ENCODE results near the gene WSB2.

Gene WSB2

DNA sequence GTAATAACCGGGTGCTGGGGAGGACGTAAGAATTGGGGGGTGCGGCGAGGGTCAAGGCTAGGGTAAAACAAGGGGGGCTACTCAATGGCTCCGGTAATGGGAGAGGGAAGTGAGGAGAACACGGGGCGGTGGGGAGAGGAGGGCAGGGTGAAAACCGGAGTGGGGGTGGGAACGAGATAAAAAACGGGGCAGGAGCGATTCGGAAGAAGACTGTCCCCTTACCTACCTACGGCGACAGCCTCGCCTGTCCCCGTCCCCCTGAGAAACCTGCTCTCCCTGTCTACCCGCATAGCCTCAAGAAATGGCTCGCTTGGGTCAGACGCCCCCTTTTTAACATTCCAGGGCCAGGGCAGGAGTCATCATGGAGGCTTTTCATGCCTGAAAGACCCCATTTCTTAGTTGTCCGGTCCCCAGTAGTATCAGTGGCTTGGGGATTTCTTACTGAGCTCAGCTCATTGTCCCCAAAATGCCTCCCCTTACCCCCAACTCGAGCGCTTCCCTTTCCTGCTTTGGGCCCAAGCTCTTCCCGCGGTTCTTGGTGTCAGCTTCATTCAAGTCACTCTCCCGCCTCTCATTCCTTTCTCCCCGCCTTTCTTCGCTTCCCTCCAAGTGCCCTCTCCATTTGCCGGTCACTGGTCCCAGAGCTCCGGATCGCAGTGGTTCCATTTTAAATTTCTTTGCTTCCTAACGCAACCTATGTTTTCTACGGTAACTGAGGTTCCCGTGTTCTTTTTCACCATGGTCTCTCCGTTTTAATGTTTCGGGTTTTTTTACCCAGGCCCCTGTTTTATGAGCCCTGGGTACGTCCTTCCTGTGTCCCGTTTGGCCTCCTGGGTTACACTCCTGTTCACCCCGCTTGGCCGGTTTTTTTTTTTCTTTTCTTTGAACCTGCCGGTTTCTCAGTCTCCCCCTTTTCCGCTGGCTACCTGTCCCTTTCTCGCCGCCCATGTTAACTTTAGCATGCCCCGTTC is 1.2 kb upstream of the WSB2 start:
- peak; percentile 78 for DNase-seq

GRCh38 chr12:118060301-118061010 is 523 bp downstream of the WSB2 start:
- peak; percentile 25 for DNase-seq

- DNase-seq: peak; percentile 57
These were observed 1.4 kb downstream of the WSB2 start for GRCh38 chr12:118059341-118060191.

DNA sequence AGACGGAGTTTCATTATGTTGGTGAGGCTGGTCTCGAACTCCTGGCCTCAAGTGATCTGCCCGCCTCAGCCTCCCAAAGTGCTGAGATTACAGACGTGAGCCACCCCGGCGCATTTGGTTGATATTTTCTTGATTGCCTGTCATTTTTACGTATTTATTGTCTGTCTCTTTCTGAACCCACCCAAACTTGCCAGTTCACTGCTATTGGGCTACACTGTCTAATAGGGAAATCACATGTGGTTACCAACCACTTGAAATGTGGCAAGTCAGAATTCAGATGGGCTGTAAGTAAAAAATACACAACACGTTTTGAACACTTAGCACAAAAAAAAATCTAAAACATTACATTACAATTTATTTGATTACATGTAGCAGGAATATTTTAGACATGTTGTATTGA is 2.1 kb downstream of the WSB2 start:
- no peak for DNase-seq

DNA sequence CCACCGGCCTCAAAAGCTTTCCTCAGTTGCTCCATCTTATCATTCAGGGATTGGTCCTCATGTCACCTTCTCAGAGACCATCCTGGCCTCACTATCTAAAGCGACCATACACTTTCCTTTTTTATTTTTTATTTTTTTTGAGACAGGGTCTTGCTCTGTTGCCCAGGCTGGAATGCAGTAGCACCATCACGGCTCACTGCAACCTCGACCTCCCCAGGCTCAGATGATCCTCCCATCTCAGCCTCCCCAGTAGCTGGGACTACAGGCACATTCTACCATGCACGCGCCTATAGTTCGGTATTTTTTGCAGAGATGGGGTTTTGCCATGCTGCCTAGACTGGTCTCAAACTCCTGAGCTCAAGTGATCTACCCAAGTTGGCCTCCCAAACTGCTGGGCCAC is 2.8 kb downstream of the WSB2 start:
- DNase-seq: no peak

DNA sequence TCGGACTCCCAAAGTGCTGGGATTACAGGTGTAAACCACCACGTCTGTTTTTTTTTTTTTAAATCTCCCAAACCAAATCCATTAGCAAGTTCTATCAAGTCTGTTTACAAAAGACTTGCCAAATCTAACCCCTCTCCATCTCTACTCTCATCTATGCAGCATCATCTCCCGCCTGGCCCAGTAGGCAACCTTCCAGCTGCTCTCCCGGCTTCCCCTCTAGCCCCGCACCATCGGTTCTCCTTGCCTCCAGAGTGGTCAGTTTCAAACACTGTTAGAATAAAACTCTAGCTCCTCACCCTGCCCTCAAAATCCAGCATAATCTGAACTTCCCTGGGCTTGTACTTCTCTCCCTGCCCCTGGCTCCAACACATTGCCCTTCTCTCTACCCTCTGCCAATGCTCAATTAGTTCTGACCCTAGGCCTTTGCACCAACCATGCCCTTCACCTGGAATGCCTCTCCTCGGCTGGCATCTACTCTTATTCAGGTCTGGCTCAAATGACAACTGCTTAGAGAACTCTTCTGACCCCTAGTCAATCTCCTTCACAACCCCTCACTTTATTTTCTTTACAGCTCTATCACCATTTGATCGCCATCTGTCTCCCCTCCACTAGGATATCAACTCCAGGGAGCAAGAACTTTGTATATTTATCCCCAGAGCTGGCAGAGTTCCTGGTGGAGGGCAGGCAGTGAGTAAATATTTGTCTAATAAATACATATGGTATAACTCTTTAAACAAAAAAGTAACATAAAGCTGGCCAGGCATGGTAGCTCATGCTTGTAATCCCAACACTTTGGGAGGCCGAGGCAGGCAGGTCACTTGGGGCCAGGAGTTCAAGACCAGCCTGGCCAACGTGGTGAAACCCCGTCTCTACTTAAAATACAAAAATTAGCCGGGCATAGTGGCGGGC is 4.9 kb downstream of the WSB2 start:
- no peak for DNase-seq

DNA sequence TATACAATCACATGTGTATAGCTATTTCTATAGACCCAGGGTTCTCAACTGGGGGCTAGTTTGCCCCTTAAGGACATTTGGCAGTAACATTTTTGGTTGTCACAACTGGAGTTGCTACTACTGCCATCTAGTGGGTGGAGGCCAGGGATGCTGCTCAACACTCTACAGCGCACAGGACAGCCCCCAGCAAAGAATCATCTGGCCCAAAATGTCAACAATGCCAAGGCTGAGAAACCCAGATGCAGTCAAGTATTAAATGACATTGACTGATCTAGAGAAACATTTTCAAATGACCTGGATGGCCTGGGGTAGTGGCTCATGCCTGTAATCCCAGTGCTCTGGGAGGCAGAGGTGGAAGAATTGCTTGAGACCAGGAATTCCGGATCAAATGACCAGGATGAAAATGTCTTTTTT is 5.8 kb downstream of the WSB2 start:
- DNase-seq: peak; percentile 55

DNA sequence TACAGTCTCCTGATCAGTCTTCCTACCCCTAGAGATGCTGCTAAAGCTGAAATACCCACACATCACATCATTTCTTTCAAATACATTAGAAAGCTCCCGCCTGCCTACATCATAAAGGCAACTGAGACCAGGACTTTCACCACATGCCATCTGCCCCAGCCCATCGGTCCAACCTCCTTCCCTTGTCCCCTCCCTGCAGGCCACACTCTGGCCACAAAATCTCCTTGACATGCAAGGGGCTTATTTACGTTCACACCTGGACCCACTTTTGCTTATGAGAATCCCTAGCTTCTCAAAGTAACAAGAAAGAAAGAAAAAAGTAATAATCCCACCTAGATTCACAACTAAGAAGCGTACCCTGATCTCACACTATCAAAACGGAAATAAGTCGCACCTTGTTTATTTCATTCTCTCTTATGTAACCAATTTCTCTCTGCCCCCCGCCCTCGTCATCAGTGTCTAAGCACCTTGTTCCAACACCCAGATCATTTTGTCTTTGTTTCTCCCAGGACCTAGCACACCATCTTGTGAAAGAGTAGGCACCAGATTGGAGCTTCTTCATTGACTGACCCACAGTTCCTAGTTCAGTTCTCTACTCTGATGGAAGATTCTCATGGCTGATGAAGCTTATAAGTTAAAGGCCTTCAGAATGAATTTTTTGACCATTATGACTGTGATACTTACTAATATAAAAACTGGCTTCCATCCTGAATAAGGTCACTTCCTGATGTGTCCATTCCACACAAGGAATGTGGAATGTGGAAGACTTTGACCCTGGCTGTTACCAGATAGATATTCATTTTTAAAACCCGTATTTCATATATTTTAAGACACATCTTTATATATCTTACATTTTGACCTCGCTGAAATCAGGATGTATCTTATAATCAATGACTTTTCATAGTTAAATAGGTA is 7.7 kb downstream of the WSB2 start:
- peak; percentile 75 for DNase-seq

GRCh38 chr12:118052324-118053070 is 8.5 kb downstream of the WSB2 start:
- peak; percentile 96 for DNase-seq

- peak; percentile 22 for DNase-seq
These were observed 9.7 kb downstream of the WSB2 start for GRCh38 chr12:118050972-118051910.

- no peak for DNase-seq
These were observed 14.5 kb downstream of the WSB2 start for GRCh38 chr12:118046430-118046829.

- DNase-seq: no peak
These were observed 16.4 kb downstream of the WSB2 start for GRCh38 chr12:118044577-118044976.

GRCh38 chr12:118044075-118044474 is 16.9 kb downstream of the WSB2 start:
- no peak for DNase-seq

DNA sequence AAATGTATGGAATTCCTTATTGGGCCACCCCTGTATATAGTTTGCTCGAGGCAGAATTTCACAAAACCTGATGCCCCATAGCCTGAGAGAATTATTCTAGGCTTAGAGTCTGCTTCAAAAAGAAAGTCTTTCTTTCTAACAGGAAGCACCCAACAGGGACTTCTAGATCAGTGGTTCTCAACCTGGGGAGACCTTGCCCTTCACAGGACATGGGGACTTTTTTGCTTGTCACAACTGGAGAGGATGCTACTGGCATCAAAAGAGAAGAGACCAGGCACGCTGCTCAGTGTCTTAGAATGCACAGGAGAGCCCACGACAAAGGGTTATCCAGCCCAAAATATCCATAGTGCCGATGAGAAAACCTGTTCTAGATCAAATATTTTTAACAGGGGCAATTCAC is 18.9 kb downstream of the WSB2 start:
- DNase-seq: no peak

DNA sequence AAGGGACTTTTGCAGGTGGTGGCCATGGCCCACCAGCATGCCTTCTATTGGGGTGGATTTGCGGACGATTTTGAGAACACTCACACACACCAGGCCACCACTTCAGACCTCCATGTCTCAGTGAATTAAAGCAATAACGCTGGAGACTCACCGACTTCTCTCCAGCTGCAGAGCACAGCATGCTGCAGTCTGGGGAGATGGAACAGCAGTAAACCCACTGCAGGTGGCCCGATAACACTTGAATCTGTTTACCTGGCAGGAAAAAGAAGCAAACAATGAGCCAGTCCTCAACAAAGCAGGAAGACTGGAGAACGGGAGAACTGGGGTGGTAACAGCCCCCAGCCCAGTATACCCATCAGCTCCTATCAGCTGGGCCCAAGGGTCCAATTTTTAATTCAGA is 22.8 kb downstream of the WSB2 start:
- DNase-seq: no peak

GRCh38 chr12:118036672-118037411 is 24.1 kb downstream of the WSB2 start:
- DNase-seq: no peak

DNA sequence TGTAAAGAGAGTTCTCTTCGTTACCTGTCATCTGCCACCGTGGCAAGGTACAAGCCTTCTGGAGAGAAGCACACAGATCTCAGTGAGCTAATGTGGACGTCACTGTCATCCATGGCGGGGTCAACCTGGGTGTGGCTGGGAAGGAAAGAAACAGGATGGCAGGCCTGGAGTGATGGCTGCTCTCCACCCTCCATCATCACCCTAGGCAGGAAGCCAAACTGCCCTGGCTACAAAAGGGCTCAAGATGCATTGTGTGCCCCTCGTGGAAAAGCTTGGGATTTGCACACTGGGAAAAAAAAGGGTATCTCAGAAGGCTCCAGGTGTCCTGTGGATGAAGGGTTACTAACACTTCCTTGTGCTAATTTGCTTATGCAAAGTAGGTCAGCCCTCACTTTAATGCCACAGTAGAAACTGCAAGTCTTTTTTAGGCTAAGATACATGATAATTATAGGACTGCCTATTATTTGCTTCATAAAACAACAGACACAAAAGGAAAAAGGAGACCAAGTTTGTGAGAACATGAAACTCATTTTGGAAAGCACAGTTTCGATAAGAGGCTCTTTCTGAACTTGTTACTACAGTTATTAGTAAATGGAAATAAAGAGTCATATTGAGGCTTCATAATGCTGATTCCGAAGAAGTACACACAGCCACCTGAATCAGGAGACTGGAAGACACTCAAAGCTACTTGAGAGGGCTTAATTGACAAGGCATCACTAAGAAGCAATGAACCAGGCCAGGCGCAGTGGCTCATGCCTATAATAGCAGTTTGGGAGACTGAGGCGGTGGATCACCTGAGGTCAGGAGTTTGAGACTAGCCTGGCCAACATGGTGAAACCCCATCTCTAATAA is 25.6 kb downstream of the WSB2 start:
- DNase-seq: peak; percentile 49

All from HCEC 1CT (cell line).